HFF-Myc (cell line): ENCODE results near the gene AKNA.

Experiments used
- DNase-seq: peaks from one replicate; pipeline ENCODE4 v3.0.0-alpha.2; 2011; ENCODE audit warnings: low read depth; ENCODE audit errors: extremely low read depth
- H3K4me3 ChIP-seq: replicated peaks from 2 replicates; pipeline ENCODE4 v1.5.1; 2011; ENCODE audit warnings: low read depth, mild to moderate bottlenecking, control low read depth, low read length
- CTCF ChIP-seq: IDR thresholded peaks from 2 replicates; pipeline ENCODE4 v1.5.1; 2012; ENCODE audit warnings: mild to moderate bottlenecking, low read depth, low read length, control low read depth; ENCODE audit errors: missing control alignments

Gene AKNA

DNA sequence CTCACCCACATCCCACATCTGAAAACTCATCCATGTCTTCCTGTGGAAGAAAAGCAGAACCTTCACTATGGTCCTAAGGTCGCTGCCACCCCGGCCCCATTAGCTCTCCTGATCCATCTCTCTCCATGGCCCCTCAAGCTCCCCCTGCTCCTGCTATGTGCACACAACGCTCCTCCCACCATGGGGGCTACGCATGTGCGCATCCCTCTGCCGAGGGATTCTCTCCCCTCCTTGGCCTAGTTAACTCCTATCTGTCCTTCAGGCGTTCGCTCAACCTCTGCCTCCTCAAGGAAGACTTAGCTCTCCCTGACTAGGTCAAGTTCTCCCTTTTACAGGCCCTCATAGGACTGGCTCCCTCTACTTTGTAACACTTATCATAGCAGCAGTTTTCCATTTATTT is 9.8 kb downstream of the AKNA start:
- no peak for DNase-seq
- no peak for TF ChIP-seq CTCF
- H3K4me3 ChIP-seq, result no peak overlapping the region

DNA sequence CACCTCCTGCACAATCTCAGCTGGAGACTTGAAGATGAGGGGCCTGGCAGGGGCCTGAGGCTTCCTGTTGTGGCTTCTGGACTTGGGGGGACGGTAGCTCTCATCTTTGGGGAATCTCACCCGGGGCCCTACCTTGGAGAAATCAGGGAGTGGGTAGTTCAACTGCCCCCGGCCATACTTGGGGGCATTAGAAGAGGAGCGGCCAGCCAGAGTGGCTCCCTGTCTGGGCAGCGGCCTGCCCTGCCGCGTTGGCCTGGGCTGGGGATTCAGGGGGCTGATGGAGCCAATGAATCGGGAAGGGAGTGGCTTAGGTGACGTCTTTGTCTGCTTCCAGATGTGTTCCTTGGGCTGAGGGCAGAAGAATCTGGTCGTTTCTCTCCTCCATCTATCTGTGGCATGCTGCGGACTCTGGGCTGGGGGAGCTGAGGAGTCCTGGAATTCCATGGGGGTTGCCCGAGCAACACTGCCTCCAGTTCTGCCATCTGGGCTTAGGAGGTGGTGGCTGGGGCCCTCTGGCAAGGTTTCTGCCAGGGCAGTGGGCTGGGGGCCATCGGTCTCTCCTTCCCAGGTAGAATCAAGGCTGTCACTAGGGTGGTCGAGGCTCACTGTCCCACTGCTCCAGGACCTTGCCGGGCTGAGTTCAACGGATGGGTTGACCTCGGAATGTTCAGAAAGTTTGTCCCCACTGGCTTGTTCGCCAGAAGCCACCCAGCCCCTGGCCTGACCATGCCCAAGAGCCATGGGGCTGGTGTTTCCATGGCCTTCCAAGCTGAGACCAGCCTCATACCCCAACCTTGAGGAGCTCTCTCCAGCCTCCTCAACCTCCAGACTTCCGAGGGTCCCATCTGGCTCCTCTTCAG is 11.0 kb downstream of the AKNA start:
- DNase-seq, result no peak
- no peak for TF ChIP-seq CTCF
- no peak overlapping the region for H3K4me3 ChIP-seq

- H3K4me3 ChIP-seq, result no peak overlapping the region
- no peak for TF ChIP-seq CTCF
- no peak for DNase-seq
Observed at GRCh38 chr9:114375386-114376175, 12.2 kb downstream of the AKNA start.

DNA sequence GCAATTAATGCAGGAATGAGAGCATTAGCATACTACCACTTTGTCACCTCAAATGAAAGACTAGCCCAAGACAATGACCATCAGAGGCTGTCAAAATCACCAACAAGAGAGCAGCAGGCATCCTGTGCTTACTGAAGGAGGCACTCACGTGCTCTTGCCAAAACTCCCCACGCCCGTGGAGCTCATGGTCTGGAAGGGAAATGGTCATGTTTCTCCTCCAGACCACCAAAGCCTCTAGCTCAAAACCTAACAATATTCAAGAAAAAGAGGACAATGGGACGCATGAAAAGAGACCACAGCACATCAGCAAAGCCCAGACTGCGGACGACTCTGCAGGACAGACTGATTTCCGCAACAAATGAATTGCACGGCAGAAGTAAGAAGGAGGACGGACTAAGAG is 12.8 kb downstream of the AKNA start:
- H3K4me3 ChIP-seq, result no peak overlapping the region
- no peak for DNase-seq
- TF ChIP-seq CTCF, result no peak

GRCh38 chr9:114373960-114374730 is 13.6 kb downstream of the AKNA start:
- H3K4me3 ChIP-seq, result no peak overlapping the region
- no peak for TF ChIP-seq CTCF
- DNase-seq, result no peak

- no peak for DNase-seq
- TF ChIP-seq CTCF, result no peak
- H3K4me3 ChIP-seq, result no peak overlapping the region
Observed at GRCh38 chr9:114372921-114373448, 14.8 kb downstream of the AKNA start.
